ENCODE results near the gene HRG.
A peak's percentile ranks its signal among the peaks of the same experiment; 100 is the strongest.

Gene HRG

GRCh38 chr3:186637686-186638085 lies 28.1 kb upstream of the HRG start:
- no peak for DNase-seq (ENCODE audit: low read depth, low spot score)

GRCh38 chr3:186638259-186638658 lies 27.6 kb upstream of the HRG start:
- DNase-seq (ENCODE audit: low read depth, low spot score), result no peak

- DNase-seq (ENCODE audit: low read depth, low spot score), result no peak
Measured at GRCh38 chr3:186639778-186640472, 25.9 kb upstream of the HRG start, which contains the start of gene FETUB. Gene FETUB, plus strand, starts transcription at chr3:186640399. Its CDS starts 62 bp downstream, at chr3:186640461.

- peak; percentile 9 for DNase-seq (ENCODE audit: low read depth, low spot score)
Measured at GRCh38 chr3:186640473-186640818, 25.4 kb upstream of the HRG start.

DNA sequence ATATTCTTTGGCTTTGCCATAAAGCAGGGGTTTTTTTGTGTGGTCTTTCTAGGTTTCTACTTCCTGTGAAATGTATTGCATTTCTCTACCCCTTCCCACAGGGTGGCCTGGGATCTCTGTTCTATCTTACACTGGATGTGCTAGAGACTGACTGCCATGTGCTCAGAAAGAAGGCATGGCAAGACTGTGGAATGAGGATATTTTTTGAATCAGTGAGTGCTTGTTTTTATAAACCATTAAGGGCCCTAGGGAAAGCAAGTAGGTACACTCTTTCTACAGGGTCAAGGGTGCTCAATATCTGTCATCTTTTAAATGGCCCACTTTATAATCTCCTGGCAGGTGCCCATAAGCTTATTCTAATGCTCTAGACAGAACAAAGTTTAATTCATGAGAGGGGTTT lies 24.9 kb upstream of the HRG start:
- no peak for DNase-seq (ENCODE audit: low read depth, low spot score)

DNA sequence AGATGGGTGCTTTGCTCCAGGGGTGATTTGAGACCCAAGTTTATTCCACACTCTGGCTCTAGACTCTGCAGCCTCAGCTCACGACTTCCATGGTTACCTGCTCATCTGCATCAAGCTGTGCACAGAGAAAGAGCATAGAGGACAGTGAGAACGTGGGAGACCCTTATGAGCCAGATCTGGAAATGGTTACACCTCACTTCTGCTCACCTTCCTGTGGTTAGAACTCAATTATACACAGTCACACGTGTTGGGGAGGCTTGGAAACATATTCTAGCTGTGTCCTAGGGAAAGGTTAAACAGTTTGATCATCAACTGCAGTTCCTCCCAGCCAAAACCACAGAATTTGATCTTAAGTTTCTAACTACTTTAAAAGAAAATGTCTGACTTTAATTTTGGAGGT lies 23.8 kb upstream of the HRG start:
- DNase-seq (ENCODE audit: low read depth, low spot score), result no peak

DNA sequence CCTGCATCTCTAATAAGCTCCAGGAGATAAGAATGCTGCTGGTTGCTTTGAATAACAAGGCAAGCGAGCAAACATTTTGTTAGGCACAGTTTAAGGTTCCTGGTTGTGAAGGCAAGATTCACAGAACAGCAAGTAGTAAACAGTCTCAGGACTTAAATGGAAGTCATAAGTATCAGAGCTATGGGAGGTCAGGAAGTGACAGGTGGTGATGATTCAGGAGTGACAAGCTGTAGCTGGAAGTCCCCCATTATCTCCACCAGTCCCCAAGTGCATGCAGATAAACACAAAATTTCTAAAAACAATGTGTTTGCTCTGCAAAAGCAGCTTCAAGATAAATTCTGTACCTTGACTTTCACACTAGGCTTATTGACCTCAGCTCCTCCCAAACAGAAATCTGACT lies 22.3 kb upstream of the HRG start:
- no peak for DNase-seq (ENCODE audit: low read depth, low spot score)

GRCh38 chr3:186644683-186645082 lies 21.1 kb upstream of the HRG start:
- no peak for DNase-seq (ENCODE audit: low read depth, low spot score)

DNA sequence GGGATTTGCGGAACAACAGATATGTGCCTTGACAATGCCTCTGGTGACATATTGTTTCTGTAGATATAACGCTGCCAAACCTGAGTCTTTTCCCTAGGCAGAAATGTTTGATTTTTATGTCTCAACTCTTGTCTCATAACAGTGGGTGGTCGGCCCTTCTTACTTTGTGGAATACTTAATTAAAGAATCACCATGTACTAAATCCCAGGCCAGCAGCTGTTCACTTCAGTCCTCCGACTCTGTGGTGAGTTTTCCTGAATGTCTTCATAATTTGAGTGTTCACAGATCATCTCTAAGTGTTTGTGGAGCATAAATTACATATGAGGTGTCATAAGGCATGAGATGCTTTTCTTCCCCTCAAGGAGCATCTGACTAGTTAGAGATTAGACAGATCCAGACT lies 19.7 kb upstream of the HRG start:
- DNase-seq (ENCODE audit: low read depth, low spot score), result no peak

GRCh38 chr3:186646841-186647240 lies 19.0 kb upstream of the HRG start:
- DNase-seq (ENCODE audit: low read depth, low spot score), result no peak

GRCh38 chr3:186648851-186649250 lies 17.0 kb upstream of the HRG start:
- DNase-seq (ENCODE audit: low read depth, low spot score), result no peak

- DNase-seq (ENCODE audit: low read depth, low spot score), result no peak
Measured at GRCh38 chr3:186651678-186652215, 14.1 kb upstream of the HRG start.

DNA sequence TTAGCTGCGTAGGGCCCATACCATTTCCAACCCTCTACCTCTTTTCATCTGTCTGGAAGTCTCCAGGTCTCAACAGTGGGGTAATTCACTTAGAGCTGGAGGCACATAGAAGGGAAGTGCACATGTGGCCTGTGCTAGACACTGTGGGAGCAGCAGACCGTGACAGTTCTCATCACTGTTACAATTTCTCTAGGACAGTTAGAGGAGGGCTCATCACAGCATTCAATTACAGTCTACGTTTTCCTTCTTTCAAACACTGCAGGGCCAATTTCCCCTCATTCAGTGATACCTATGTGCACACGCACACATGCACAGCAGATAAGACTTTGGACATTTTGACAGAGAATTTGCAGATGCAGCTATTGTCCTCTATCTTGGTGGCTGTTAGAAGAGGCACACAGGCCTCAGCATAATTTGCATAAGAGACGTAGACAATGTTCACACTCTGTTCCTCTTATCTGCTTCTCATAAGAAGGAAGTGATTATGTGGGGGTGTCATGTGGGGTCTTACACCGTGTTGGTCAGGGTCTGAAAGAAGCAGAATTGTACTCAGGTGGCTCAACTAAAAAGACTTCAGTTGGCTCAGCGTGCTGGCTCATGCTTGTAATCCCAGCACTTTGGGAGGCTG lies 12.6 kb upstream of the HRG start:
- no peak for DNase-seq (ENCODE audit: low read depth, low spot score)

- DNase-seq (ENCODE audit: low read depth, low spot score), result no peak
Measured at GRCh38 chr3:186653984-186654383, 11.8 kb upstream of the HRG start.

DNA sequence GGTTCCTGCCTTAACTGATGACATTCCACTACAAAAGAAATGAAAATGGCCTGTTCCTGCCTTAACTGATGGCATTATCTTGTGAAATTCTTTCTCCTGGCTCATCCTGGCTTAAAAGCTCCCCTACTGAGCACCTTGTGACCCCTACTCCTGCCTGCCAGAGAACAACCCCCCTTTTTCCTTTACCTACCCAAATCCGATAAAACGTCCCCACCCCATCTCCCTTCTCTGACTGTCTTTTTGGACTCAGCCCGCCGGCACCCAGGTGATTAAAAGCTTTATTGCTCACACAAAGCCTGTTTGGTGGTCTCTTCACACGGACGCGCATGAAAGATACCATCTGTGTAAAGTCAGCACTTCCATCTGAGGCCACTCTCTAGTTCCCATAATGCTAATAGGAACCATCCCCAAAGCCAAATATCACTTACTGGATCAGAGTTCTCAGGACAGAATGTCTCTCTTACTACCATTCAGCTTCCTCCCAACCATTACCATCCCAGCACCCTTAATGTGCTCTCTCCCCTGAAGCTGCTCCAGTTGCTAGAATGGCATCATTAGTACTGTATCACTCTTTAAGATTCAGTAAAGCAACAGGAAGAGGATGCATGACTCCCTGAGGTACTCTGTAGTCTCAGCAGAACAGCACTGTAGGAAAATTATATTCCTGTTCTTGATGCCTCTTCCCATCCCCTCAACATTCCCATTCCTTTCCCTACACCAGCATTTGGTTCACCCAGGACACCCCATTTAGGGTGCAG lies 2.3 kb upstream of the HRG start:
- no peak for DNase-seq (ENCODE audit: low read depth, low spot score)

DNA sequence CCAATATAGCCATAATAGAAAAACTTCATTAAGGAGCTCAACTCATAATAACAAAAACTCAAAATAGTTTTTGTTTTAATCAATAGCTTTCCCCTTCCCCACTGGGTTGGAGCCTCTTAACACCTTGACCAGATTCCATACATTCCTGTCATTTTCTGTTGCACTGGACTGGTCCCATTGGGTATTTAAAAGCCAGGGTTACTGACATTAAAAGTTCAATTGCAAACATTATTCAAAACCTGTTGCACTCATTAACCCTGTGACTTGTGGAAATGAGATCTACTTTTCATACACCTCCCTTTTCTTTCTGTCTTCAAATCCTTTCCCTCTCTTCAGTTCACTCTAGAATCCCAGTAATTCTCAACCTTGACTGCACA lies 1.7 kb upstream of the HRG start:
- no peak for DNase-seq (ENCODE audit: low read depth, low spot score)

GRCh38 chr3:186664506-186664905 lies 1.3 kb upstream of the HRG start:
- DNase-seq (ENCODE audit: low read depth, low spot score), result no peak

GRCh38 chr3:186668426-186668825 lies 2.6 kb downstream of the HRG start:
- no peak for DNase-seq (ENCODE audit: low read depth, low spot score)

GRCh38 chr3:186669378-186670084 lies 3.7 kb downstream of the HRG start:
- no peak for DNase-seq (ENCODE audit: low read depth, low spot score)

DNA sequence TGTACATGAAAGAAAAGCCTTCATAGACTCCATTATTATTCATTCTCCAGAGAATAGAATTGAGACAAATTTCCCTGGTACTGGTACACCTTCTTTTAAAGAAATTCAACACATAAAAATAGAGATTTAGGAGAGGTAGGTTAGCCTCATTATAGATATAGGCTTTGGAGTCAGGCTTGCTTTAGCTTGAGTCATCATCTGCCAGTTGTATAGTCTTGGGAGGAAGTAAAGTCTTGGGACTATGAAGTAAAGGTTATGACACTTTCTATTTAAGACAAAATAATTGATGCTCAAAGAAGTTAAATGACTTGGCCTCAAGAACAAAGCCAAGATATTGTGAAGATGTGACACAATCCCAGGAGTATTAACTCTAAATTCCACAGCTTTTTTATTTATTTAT lies 4.3 kb downstream of the HRG start:
- DNase-seq (ENCODE audit: low read depth, low spot score), result no peak

GRCh38 chr3:186671051-186671450 lies 5.2 kb downstream of the HRG start:
- DNase-seq (ENCODE audit: low read depth, low spot score), result no peak

DNA sequence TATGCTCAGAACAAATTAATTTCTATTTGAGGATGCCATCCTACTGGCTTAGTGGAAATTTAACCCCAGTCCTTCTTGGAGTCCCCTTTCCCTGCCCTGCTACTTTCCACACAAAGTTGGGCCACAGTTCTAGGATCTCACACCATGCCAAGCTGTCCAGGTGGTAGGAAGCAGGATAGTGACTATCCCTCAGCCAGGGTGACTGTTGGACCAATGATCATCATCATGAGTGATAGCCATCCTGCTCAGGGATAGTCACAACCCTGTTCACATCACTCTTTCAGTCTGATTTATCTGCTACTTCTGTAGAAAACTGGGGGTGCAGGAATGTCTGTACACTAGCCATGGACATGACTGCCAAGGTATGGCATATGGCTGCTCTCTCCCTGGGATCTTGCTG lies 12.8 kb downstream of the HRG start:
- no peak for DNase-seq (ENCODE audit: low read depth, low spot score)

Data from smooth muscle cell of the brain vasculature (primary cell).